ENCODE data around the gene SIPA1. TPM values are rescaled to one million over a fixed set of nuclear protein-coding genes. Genes with fewer than 3 reads are reported as not detected.
A peak's percentile ranks its signal among the peaks of the same experiment; 100 is the strongest.

SIPA1 gene
- total RNA-seq, 3 donors from 2014 or later = 18.2 to 27.9 (median 25.5) TPM

GRCh38 chr11:65604258-65604657 lies 33.6 kb upstream of the SIPA1 start:
- H3K27me3 ChIP-seq = no peaks in the 10 kb centered on the region
- DNase-seq (ENCODE audit: low spot score in 2 of 2) = no peak
- TF ChIP-seq POLR2A (IDR thresholded peaks at IDR 0.05) (no peak), POLR2AphosphoS5 (IDR thresholded peaks at IDR 0.05) (no peak)
- TF ChIP-seq, protein P1, sequence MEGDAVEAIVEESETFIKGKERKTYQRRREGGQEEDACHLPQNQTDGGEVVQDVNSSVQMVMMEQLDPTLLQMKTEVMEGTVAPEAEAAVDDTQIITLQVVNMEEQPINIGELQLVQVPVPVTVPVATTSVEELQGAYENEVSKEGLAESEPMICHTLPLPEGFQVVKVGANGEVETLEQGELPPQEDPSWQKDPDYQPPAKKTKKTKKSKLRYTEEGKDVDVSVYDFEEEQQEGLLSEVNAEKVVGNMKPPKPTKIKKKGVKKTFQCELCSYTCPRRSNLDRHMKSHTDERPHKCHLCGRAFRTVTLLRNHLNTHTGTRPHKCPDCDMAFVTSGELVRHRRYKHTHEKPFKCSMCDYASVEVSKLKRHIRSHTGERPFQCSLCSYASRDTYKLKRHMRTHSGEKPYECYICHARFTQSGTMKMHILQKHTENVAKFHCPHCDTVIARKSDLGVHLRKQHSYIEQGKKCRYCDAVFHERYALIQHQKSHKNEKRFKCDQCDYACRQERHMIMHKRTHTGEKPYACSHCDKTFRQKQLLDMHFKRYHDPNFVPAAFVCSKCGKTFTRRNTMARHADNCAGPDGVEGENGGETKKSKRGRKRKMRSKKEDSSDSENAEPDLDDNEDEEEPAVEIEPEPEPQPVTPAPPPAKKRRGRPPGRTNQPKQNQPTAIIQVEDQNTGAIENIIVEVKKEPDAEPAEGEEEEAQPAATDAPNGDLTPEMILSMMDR (IDR thresholded peaks at IDR 0.05) = no peak
- no peak overlapping the region for H3K4me3 ChIP-seq
- intact Hi-C loops (cut with DNase I; ENCODE audit: low total_unique reads) = no loop called here
- no peaks in the 10 kb centered on the region for H3K9me3 ChIP-seq
- peaks cover 0 to 5% of the 10 kb centered on the region in 2 donors for H3K4me1 ChIP-seq
- no peaks in the 10 kb centered on the region for H3K36me3 ChIP-seq
- no peak overlapping the region for H3K27ac ChIP-seq

DNA sequence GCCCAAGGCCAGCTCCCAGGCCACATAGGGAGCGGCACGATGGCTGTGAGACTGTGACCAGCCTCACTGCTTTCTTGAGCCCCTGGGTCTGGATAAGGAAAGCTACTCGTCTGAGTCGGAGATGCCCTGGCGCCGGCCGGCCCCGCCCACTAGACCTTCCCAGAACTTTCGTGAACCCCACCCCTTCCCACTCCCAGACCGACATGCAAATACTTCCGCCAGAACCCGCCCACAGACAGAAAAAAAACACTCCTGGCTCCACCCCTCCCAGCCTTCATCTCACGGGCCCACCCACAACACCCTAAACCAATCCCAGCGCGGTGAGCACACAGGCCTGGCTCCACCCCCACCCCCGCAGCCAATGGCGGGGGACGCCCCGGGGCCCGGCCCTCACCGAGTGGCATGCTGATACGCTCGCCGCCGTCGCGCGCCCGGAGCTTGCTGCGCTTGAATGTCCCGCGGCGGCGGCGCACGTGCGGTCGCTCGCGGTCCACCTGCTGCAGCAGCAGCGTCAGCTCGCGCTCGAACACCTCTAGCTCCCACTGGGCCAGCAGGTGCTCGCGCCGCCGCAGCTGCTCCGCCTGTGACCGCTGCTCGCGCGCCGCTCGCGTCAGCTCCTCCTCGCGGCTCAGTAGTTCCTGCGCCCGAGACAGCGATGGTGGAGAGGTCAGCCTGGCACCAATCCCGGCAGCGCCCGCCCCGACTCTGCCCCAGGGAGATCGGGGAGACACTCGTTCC lies 30.9 kb upstream of the SIPA1 start:
- Histone ChIP-seq H3K9me3 (no peaks in the 10 kb centered on the region), H3K4me3 (peak overlapping the region; percentile 20 to 62 (median 38)), H3K4me1 (peaks cover 6 to 11% of the 10 kb centered on the region in 2 donors), H3K27me3 (no peaks in the 10 kb centered on the region), H3K27ac (peak overlapping the region; percentile 80 to 95), H3K36me3 (no peaks in the 10 kb centered on the region)
- intact Hi-C loops (cut with DNase I; ENCODE audit: low total_unique reads) = no loop called here
- TF ChIP-seq POLR2A (IDR thresholded peaks at IDR 0.05) (no peak), POLR2AphosphoS5 (IDR thresholded peaks at IDR 0.05) (peak in 2 of 3 donors; percentile 17 to 26)
- TF ChIP-seq, protein P1 (IDR thresholded peaks at IDR 0.05) = no peak
- DNase-seq (ENCODE audit: low spot score in 2 of 2) = peak; percentile 85 to 96

DNA sequence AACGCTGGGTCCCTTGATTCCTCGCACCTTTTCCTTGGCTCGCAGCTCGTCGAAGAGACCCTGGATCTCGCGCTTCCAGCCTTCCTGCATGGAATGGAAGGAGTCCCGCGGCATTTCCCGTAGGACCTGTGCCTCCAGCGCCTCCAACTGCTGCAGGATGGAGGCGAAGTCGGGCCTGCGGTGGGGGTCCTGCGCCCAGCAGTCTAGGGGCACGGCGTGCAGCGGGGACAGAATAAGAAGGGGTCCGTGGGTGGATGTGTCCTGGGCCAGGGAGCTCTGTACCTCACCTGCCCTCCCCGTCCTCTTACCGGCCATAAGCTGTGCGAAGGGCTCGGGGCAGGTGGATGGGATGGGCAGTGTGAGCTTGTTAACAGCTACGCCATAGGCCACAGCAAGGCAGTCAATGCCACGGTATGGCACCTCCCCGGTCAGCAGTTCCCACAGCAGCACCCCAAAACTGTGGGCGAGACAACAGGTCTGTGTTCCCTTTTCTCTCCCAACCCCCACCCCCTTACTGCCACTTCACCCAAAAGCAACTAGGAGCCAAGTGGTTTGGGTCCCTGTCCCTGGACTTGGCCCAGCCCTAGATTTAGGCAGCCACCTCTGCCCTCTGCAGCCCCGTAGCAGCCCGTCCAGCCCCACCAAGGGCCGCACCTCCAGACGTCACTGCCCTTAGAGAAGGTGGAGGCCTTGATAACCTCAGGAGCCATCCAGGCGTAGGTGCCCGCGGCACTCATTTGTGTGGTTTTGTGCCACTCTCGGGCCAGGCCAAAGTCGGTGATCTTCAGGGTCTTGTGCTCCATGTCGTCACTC lies 30.1 kb upstream of the SIPA1 start:
- intact Hi-C loops (cut with DNase I; ENCODE audit: low total_unique reads) = no loop called here
- H3K27ac ChIP-seq = peak overlapping the region; percentile 29 to 95
- peaks cover 11 to 19% of the 10 kb centered on the region in 2 donors for H3K4me1 ChIP-seq

DNA sequence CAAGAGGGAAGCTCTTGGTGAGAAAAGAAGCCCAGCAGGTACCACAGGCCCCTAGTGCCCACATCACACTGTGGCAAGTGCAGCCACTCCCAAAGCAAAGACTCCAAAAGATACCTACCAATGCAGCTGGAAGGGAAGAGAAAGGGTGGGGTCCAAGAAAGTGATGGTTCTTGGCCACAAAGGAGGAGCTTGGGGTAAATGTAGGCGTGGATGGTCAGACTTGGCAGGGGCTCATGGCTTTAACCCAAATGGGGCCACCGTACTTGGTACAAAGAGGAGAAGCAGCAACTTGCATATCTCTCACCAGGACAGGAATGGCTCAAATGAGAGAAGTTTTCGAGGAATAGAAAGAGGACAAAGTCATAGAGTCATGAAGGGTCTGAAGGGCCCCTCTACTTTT lies 28.7 kb upstream of the SIPA1 start:
- intact Hi-C loops (cut with DNase I; ENCODE audit: low total_unique reads) = no loop called here
- H3K36me3 ChIP-seq = no peaks in the 10 kb centered on the region
- H3K9me3 ChIP-seq = no peaks in the 10 kb centered on the region
- DNase-seq (ENCODE audit: low spot score in 2 of 2) = no peak
- H3K4me3 ChIP-seq = no peak overlapping the region
- H3K27me3 ChIP-seq = no peaks in the 10 kb centered on the region
- TF ChIP-seq, protein P1 (IDR thresholded peaks at IDR 0.05) = no peak
- TF ChIP-seq POLR2AphosphoS5 (IDR thresholded peaks at IDR 0.05) (no peak), POLR2A (IDR thresholded peaks at IDR 0.05) (no peak)
- H3K4me1 ChIP-seq = peaks cover 12 to 25% of the 10 kb centered on the region in 2 donors
- H3K27ac ChIP-seq = peak overlapping the region in 1 of 2 donors; percentile 97

More for the DNA sequence above, 30.1 kb upstream of the SIPA1 start:
- no peak for DNase-seq (ENCODE audit: low spot score in 2 of 2)
- no peaks in the 10 kb centered on the region for H3K36me3 ChIP-seq
- no peaks in the 10 kb centered on the region for H3K27me3 ChIP-seq
- H3K4me3 ChIP-seq = peak overlapping the region; percentile 20 to 62 (median 38)
- TF ChIP-seq, protein P1 (IDR thresholded peaks at IDR 0.05) = no peak
- TF ChIP-seq POLR2AphosphoS5 (IDR thresholded peaks at IDR 0.05) (no peak), POLR2A (IDR thresholded peaks at IDR 0.05) (no peak)
- H3K9me3 ChIP-seq = no peaks in the 10 kb centered on the region
